HG02571 (cell line): ENCODE data around the gene C1orf146.
"Not testable (repeated sequence)": the region's sequence is repeated elsewhere in the genome, so short reads cannot be mapped to it uniquely, and the experiment has no call there.

ENCODE experiments used
- ATAC-seq: cut with Tn5 transposase; IDR thresholded peaks from one replicate; pipeline ENCODE4 v1.9.1; 2021; ENCODE audit warnings: mild to moderate bottlenecking, moderate library complexity; ENCODE audit not compliant: unreplicated experiment

C1orf146 gene, protein sequence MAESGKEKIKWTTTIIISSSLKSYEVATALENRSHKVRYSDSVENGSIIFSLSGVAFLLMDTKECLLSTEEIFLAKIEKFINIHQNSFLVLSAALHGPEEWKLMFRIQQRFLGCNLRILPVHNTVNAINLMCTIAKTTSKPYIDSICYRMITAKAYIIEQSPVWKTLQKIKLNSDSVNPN

DNA sequence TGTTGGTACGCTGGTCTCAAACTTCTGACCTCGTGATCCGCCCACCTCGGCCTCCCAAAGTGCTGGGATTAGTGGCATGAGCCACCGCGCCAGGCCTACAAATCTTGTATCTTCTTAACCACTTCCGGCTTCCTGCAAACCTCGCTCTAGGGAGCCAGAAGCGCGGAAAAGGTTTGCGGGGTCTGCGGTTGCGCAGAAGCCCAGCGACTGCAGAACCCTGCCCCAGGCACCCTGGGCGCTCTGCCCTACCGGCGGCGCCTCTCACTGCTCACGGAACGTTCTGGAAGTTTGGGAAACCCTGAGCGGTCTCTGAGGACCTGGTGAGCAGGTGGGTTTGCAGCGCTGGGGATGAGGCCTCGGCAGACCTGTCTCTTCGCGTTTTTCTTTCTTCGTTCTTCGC, at the start of gene C1orf146:
C1orf146 (plus strand) TSS at position 195 of the 400 bp plus-strand sequence. CDS start 13,506 bp downstream, outside the sequence.
- ATAC-seq, result no peak

DNA sequence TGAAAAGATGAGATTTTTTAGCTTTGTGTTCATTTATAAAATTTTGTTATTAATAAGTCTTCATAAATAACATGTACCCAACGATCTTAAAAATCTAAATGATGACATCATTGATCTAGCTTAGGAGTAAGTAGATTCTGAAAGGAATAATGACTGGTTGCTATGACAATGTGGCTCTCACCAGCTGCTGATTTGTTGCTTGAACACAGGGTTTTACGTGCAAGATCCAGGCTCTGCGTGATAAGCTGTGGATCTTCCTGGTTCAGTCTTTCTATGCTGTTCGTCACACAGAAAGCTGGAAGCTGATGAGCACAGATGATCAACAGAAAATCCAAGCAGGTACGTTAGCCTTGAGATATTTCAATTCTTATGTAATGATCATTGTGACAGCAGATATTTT, 49.1 kb upstream of the C1orf146 start:
- no peak for ATAC-seq

DNA sequence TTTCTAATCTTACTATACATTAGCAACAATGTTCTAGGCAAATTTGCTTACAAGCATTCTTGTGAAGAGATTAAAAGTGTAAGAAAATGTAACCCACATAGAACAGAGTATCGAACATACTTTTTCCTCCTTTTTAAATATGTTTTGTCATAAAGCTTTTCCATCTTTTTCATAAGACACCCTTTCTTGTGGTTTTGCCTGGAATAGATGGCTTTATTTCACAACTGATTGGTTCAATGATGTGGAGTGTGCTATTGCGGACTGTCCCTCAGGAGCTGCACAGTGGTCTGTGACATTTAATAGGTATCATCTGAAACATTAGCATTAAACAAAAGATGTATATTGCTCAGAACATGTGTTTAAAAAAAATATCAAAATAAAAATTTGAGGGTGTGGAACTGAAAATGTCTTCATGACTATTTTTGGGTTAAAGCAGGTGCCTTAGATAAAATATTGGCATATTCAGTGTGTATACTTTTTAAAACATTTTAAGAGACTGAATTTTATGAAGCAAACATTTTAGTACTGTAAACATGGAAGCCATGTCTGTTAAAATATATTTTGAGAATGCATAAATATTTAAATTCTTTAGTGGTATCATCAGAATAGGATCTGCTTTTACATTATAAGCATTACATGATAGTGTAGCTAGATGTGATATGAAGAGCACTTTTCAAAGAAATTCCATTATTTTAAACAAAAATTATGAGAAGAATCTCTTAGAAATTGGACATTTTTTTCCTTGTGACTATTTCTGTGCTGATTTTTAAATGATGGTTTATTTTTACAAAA, 48.3 kb upstream of the C1orf146 start:
- ATAC-seq, result no peak

DNA sequence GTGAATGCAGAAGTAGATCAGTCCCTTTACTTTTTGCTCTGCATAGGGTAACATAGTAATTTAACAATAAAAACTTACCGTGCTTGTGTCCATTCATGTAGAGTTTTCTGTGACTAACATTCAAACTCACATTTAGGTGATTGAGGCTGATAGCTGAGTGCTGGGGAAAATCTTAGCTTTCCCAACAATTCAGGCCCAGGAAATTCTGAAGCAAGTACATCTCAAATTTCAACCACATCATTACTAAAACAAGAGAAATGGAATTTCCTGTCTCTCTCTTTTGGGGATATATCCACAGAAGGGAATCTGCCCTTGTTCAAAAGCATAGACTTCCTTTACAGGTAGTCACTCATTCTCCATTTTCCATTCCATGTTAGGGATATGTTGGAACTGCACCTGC, 33.1 kb upstream of the C1orf146 start:
- ATAC-seq, result no peak

DNA sequence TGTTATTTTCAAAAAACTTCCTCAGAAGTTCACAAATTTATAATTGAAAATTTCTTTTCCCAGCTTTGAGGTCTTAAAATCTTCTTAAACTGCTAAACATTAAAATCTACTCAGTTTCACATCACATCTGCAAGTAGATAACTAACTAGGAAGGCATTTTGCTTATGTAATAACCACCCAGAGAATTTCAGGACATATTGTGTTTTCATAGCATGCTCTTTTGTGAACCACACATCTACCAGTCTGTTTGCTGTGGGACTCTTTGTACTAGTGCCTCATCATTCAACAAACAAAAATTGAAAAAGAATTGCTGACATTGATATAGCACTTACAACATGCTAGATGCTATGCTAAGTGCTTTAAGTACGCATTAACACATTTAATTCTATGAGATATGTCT, 31.6 kb upstream of the C1orf146 start:
- ATAC-seq, result no peak

DNA sequence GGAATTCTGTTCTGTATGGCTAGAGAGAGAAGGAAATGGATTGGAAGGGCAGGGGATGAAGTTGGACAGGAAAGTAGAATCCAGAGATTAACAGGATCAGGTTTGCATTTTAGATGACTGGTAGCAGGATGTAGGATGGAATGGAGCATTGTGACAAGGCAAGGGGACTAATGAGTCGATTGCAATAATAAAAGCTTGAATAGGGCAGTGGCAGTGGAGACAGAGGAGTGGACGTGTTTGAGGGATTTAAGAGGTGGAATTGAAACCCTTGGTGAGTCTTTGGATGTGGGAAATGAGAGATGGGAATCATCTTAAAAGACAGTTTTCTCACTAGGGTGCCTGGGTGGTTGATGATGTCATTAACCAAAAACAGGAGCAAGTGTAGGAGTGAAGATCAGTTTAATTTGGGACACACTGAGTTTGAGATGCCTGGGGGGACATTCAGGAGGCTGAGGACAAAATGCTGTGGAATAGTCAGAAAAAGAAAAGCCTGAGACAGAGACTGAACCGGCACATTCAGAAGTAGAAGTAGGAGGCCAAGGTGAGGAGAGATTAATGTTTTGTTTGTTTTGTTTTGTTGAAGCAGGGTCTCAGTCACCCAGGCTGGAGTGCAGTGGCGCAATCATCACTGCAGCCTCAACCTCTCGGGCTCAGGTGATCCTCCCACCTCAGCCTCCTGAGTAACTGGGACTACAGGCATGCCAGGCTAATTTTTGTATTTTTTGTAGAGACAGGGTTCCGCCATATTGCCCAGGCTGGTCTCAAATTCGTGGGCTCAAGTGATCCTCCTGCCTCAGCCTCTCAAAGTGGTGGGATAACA, 29.1 kb upstream of the C1orf146 start:
- ATAC-seq, result no peak

DNA sequence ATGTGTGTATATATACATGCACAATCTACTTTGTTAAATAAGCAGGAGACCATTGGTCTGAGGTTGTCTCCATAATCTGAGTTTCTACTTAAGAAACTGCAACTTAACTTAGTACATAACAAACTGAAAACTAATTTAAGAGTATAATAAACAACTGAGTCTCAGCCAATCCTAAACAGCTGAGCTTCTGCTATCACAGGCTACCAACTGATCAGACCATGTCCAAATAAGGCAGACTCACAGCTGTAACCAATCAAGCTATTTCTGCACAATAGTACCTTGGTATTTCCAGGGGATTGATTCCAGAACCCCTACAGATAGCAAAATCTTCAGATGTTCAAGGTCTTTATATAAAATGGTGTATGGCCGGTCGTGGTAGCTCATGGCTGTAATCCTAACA, 26.0 kb upstream of the C1orf146 start:
- ATAC-seq, result no peak

DNA sequence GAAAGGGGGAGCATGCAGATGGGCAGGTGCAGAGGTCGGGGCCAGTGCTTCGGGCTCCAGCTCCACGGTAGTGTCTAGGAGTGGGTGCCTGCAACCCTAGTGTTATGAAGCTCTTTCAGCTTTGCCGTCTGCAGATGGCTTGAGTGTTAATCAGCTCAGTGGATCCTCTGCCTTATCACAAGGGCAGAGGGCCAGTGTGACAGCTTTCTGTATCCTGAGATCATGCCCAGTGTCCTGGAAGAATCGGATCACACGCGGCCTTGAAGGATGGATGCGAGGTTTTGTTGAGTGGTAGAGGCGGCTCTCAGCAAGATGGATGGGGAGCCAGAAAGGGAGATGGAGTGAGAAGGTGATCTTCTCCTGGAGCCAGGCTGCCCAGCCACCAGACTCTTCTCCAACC, 25.5 kb upstream of the C1orf146 start:
- ATAC-seq, result no peak

DNA sequence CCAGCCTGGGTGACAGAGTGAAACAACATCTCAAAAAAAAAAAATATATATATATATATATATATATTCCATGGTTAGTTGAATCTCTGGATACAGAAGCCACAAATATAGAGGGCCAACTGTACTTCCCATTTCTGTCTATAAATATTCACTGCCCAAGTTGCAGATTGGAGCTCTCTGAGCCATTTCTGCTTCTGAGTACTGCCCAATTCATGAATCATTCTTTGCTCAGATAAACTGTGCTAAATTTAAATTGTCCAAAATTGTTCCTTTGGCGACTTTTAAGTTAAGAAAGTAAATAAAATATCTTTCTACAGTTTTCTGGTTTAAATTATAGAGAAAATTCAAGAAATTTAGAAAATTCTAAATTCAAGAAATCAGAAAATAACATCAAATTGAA, 23.2 kb upstream of the C1orf146 start:
- ATAC-seq, result no peak

DNA sequence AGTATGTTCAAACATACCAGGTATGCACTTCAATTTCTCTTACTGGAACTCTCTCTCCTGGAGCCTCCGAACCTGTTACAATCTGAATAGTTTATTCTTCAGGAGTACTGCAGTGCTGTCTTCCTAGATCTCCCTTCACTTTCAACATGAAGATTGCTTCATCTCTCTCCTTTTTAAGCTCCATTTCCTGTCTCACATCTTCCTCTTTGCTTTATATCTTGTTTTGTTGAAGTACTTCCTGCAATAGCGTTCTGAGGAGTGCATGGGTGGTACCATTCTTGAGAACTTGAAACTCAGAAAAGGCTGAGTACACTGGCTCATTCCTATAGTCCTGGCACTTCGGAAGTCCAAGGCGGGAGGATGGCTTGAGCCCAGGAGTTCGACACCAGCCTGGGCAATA, 15.7 kb upstream of the C1orf146 start:
- ATAC-seq, result no peak

DNA sequence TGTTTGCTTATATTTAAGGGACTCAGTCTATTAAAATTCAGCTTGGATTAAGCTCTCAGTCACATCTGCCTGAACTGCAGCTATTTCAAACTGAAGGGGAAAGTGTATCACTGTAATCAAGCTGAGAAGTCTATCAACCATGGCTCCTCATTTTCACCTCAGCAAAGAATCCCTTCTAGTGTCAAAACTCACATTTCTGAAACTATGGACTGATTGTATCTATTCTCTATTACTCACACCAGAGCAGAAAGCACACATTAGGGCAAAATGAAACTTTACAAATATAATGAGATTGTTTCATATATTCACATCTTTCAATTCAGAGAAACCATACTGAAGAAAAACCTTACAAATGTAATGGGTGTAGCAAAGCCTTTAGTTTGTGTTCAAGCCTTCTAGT, 14.6 kb upstream of the C1orf146 start:
- ATAC-seq, result no peak

DNA sequence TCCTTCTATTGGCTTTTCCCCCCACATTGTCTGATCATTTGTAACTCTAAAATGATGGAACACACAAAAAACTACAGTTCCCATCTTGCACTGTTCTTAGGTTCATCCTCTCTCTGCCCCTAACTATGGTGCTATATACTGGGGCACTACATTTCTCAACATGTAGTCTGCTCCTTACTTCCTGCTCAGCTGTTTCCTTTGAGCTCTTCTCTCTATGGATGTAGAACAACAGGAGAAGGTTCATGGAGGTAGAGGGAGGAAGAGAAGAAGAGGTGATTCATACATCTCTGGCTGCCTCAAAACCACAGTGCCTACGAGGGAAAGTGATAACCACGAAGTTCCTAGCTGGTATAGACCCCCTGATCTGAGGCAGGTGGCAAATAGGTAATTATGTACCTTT, 7.0 kb upstream of the C1orf146 start:
- no peak for ATAC-seq

DNA sequence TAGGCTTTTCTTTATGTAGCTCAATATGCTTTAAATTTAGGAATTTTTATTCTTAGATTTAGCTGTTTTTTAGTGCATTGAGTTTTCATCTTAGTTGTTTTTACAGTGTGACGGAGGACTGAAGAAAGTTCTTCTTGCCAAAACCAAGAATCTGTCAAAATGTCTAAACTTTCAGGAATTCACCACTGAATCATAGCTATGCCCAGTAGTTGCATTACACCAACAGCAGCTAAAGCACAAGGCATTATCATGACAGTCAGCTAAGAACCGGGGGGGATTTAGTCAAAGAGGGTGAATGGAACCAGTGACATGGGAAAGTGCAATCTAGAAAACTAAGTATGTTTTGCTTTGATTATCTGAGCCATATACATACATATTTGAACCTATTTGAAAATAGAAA, 6.5 kb upstream of the C1orf146 start:
- no peak for ATAC-seq

DNA sequence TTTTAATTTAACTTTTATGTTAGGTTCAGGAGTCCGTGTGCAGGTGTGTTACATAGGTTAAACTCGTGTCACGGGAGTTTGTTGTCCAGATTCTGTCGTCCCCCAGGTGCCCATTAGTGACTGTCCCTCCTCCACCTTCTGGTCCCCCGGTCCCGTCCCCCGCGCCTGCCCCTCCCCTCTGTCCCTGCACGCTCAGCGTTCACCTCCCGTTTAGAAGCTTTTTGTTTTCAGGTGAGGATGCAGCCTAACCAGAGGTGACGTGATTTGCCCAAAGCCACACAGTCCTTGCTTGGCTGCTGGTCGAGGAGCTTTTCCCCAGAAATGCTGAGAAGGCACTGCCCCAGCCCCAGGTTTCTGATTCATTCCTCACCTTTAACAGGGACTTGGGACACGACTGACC, 844 bp downstream of the C1orf146 start:
- no peak for ATAC-seq

DNA sequence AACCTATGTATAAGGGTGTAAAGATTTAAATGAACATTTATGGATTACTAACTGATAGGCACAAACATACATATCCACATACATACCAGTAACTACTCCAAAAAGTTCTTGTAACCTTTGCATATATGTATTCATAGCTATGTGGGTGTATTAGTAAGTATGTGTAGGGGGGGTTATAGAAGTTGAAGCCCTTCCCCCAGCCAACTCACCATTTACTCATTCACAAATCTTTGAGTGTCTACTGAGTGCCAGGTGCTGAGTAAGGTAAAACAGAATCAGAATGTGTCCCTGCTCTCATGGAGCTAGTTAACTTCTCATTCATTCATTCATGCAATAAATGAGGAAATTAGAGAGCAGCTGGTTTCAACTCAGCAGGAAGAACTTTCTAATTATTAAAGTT, 1.3 kb downstream of the C1orf146 start:
- ATAC-seq, result no peak

DNA sequence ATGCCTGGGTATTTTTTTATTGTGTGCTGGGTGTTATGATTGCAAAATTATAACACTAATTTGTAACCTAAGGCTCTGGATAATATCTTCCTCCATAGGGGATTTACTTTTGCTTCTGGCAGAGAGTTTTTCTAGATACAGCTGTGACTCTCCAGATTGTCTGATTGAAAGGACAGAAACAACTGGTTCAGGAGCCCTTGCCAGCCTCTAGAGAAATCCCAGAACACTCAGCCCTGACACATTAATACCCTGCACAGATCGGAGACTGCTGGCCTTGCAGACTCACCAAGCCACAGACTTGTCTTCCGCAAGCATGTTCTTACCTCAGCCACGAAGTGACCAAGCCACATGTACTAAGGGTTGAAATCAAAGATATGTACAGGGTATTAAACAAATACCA, 10.7 kb downstream of the C1orf146 start:
- no peak for ATAC-seq

DNA sequence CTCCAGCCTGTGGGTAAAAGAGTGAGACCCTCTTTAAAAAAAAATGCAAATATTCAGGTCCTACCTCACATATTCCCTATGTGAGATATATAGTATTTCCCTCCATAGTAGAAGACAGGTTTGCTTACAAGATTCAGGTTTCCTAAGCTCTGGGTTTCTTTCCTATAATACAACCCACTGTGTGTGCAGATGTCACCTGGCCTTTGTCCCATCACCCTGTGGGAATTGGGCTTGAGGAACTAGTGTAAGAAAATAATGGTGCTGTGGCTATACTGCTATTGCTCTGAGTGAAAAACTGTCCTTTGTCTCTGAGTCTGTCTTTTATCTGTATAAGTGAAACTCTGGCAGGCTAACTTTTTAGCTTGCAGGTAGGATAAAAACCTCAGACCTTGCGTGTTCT, 13.0 kb downstream of the C1orf146 start:
- ATAC-seq, result no peak

DNA sequence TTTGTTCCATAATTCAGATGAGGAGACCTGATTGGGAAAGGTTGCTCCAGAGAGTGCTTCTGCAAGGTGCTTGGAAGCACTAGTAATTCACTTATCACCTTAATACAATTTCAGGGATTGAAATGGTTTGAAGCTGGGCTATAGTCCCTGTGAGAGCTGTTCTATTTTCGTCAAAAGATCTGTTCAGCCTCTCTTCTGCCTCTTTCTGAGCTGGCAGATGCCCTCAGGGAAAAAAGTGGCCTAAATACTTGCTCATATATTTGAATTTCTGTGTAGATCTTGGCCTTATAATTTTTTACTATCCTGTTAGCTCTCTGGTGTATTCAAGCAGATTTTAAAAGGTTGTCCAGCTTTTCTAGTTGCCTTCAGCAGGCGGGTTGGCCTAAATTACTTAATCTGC, 22.3 kb downstream of the C1orf146 start:
- no peak for ATAC-seq

DNA sequence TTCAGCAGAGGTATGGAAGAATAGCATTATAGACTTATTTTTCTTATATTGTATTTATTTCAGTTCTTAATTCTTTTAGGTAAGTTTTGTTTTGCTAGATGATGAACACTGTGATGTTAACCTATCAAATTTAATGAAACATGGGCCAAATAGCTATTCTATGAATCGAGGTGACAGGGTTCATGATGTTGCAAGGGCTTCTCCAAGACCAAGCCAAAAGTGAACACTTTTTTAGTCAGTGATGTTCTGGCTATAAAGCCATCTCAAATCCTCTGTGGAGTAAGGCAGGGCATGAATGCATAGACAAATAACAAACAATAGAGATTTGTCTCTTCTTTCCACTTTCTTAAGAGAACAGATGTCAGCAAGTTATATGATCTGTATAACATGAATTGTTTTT, 26.7 kb downstream of the C1orf146 start:
- no peak for ATAC-seq

DNA sequence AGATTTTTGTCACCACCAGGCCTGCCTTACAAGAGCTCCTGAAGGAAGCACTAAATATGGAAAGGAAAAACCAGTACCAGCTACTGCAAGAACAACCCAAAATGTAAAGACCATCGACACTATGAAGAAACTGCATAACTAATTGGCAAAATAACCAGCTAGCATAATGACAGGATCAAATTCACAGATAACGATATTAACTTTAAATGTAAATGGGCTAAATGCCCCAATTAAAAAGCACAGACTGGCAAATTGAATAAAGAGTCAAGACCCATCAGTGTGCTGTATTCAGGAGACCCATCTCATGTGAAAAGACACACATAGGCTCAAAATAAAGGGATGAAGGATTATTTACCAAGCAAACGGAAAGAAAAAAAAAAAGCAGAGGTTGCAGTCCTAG, 37.0 kb downstream of the C1orf146 start:
- ATAC-seq, result not testable (repeated sequence)

DNA sequence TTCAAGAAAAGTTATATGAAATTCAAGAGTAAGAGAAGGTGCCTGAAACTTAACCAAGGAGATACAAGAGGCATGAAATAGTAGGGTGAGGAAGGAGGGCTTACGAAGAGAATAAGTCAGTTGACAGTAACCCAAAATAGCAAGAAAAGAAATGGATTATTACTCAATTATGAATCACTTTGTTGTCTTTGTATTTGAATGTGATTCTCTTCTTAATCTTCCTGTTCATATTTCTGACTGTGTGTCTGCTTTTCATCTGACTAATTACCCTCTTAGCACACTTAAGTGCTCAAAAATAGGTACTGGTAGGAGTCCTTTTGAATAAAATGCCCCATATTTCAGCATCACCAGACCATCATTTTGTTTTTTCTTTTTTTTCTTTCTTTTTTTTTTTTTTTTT, 41.6 kb downstream of the C1orf146 start:
- ATAC-seq, result no peak

DNA sequence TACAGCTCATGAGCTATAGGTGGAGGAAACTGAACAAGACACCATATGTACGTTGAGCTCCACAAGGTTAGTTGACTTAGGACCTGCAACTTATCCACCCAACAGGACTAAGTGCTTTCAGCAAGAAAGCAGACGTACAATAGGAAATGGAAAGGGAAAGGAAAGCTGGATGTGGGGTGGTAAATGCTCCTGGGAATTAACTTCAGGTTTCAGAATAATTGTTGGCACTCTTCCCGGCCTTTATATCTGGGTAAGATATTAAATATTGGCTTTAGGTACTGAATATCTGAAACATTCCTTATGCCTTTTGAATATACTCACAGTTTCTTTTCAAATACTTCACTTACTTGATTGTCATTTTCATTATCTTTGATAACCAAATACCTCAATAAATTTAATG, 44.8 kb downstream of the C1orf146 start:
- no peak for ATAC-seq
